ENCODE measurements around the gene LEFTY1.
"Not testable (repeated sequence)": the region's sequence is repeated elsewhere in the genome, so short reads cannot be mapped to it uniquely, and the experiment has no call there.

The LEFTY1 gene

DNA sequence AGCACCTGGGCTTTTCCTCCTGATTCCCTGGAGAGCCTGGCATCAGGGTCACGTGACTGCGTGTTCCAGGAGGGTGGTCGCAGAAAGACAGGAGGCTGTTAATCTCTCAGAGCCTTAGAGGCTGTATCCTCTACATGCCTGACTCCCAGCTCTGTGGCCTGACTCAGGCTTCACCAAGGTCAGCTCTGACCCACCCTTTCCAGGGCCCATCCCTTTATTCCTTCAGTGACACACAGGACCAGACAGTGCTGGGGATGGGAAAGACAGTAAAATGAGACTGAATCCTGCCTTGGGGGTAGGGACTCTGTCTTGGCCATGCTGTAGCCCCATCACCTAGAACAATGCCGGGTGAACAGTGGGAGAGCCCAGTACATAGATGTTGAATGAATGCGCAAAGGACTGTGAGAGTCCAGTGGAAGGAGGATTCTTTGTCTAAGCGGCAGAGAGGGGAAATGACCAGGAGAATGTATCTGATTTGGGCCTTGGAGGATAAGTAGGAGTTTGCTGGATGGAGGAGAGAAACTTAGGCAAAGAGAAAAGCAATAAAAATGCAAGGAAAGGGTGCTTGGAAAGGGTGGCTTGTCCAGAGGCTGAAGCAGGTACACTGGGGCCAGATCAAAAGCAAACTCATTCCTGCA, 46.0 kb downstream of the LEFTY1 start:
- DNase-seq (ENCODE audit: low read depth) = no peak
- TF ChIP-seq, protein P1, sequence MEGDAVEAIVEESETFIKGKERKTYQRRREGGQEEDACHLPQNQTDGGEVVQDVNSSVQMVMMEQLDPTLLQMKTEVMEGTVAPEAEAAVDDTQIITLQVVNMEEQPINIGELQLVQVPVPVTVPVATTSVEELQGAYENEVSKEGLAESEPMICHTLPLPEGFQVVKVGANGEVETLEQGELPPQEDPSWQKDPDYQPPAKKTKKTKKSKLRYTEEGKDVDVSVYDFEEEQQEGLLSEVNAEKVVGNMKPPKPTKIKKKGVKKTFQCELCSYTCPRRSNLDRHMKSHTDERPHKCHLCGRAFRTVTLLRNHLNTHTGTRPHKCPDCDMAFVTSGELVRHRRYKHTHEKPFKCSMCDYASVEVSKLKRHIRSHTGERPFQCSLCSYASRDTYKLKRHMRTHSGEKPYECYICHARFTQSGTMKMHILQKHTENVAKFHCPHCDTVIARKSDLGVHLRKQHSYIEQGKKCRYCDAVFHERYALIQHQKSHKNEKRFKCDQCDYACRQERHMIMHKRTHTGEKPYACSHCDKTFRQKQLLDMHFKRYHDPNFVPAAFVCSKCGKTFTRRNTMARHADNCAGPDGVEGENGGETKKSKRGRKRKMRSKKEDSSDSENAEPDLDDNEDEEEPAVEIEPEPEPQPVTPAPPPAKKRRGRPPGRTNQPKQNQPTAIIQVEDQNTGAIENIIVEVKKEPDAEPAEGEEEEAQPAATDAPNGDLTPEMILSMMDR (conservative IDR thresholded peaks at IDR 0.05; ENCODE audit: low read depth, low read length) = no peak
- no peak overlapping the region for H3K4me3 ChIP-seq (ENCODE audit: low read length)

DNA sequence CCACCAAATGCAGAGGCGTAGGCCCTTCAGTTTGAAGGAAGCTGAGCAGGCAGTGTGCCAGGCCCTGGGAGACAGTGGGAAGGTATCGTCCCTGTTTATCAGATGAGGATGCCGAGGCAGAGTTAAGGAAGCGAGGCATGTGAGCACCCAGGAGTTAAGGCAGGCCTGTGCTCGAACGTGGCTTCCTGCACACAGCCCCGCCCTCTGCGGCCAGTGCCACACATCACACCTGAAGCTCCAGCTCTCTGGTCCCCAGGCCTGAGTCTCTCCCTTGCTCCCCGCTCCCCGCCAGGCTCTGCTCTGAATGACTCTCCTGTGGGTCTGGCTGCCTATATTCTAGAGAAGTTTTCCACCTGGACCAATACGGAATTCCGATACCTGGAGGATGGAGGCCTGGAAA, 46.9 kb downstream of the LEFTY1 start:
- TF ChIP-seq, protein P1 (conservative IDR thresholded peaks at IDR 0.05; ENCODE audit: low read depth, low read length) = no peak
- DNase-seq (ENCODE audit: low read depth) = no peak
- no peak overlapping the region for H3K4me3 ChIP-seq (ENCODE audit: low read length)

DNA sequence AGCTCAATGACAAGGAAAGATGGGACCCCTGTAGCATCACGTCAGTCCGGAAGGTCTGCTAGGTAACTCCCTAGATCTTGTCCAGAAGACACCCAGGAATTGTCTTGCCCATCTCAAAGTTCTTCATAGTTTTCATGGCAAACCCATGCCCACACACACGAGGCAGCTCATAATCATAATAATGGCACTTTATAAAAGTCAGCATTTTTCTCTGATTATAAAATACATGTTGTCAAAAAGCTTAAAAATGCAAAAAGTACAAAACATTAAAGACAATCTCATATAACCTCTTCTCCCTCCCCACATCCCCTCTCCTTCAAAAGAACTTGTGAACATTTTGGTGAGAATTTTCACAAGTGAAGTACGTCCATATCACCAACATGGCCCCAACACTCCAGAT, 48.2 kb downstream of the LEFTY1 start:
- H3K4me3 ChIP-seq (ENCODE audit: low read length) = no peak overlapping the region
- no peak for DNase-seq (ENCODE audit: low read depth)
- TF ChIP-seq, protein P1 (conservative IDR thresholded peaks at IDR 0.05; ENCODE audit: low read depth, low read length) = no peak

DNA sequence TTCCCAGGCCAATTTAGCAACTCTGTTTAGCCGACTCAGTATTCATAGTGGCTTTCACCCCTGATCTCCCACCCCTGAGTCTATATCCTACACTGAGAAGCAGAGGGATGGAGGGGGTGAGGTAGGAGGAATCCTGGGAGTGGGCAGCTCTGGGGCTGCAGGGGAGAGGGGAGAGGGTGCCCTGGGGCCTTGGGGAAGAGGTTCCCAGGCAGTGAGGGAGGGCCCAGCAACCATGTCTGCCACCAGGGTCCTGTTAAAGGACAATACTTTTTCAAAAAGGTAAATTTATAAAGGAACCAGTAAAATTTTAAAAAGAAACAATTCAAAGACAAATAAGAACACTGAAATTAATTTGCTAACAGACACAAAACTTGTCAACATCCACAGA, 48.7 kb downstream of the LEFTY1 start:
- no peak for DNase-seq (ENCODE audit: low read depth)
- TF ChIP-seq, protein P1 (conservative IDR thresholded peaks at IDR 0.05; ENCODE audit: low read depth, low read length) = no peak
- no peak overlapping the region for H3K4me3 ChIP-seq (ENCODE audit: low read length)

DNA sequence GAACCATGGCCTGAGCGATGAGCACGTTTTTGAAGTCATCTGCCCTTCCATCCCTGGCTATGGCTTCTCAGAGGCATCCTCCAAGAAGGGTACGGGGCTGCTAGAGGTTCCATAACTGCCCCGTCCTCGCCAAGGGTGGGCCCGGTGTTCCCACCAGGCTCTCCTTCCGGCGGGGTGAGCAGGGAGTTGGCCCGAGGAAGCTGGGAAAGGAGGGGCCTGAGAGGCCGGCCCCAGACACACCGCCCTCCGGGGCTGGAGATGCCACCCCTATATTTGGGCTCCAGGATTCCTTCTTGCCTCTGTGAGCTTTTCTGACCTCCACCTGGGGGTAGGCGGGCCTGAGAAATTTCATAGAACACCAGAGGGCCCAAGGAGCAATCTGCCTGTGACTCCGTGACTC, 50.2 kb downstream of the LEFTY1 start:
- no peak for DNase-seq (ENCODE audit: low read depth)
- TF ChIP-seq, protein P1 (conservative IDR thresholded peaks at IDR 0.05; ENCODE audit: low read depth, low read length) = no peak
- no peak overlapping the region for H3K4me3 ChIP-seq (ENCODE audit: low read length)

DNA sequence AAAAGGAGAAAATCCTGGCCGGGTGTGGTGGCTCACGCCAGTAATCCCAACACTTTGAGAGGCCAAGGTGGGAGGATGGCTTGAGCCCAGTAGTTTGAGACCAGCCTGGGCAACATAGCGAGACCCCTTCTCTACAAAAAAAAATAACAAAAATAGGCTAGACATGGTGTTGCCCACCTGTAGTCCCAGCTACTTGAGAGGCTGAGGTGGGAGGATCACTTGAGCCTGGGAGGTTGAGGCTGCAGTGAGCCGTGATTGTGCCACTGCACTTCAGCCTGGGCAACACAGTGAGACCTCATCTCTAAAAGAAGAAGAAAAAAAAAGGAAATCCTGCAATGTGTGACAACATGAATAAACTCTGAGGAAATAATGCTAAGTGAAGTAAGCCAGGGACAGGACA, 52.6 kb downstream of the LEFTY1 start:
- not testable (repeated sequence) for H3K4me3 ChIP-seq (ENCODE audit: low read length); DNase-seq (ENCODE audit: low read depth)
